Mucosa of stomach (tissue), 1 donor: ENCODE data around the gene COX8A.
A peak's percentile ranks its signal among the peaks of the same experiment; 100 is the strongest.

ENCODE experiments used
- H3K27me3 ChIP-seq: one replicate; pipeline ENCODE4 v1.7.0; 2013; ENCODE audit warnings: mild to moderate bottlenecking, low read length; ENCODE audit not compliant: control insufficient read depth, insufficient read depth
- H3K36me3 ChIP-seq: one replicate; pipeline ENCODE4 v1.7.0; 2013; ENCODE audit warnings: low read length; ENCODE audit not compliant: control insufficient read depth, insufficient read depth
- H3K4me1 ChIP-seq: one replicate; pipeline ENCODE4 v1.7.0; 2013; ENCODE audit warnings: mild to moderate bottlenecking, low read length; ENCODE audit not compliant: control insufficient read depth, insufficient read depth
- H3K4me3 ChIP-seq: one replicate; pipeline ENCODE4 v1.7.0; 2013; ENCODE audit warnings: low read length
- H3K9ac ChIP-seq: one replicate; pipeline ENCODE4 v1.7.0; 2013; ENCODE audit warnings: mild to moderate bottlenecking, low read length, moderate library complexity
- H3K9me3 ChIP-seq: one replicate; pipeline ENCODE4 v1.7.0; 2013; ENCODE audit warnings: mild to moderate bottlenecking, low read length, moderate library complexity; ENCODE audit not compliant: control insufficient read depth
- donor health status: Pancreatic carcinoma.

The COX8A gene

DNA sequence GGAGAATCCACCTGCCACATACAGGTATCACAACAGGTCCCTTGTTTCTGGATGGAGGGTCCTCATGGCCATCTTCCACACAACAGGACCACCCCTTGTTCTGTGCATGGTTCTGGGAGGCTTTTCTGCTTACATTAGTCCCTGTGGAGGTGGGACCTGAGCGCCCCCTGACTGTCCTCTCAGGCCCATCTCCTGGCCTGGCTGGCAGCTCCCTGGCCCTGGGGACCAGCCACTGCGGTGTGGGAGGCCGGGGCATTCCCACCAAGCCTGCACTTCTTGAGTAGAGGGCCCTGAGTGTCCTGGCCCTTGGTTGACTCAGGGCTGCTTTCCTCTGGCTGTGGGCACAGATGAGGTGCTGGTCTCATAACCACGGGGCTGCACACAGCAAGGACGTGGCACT is 5.0 kb downstream of the COX8A start:
- Histone ChIP-seq H3K27me3 (no peaks in the 10 kb centered on the region), H3K36me3 (no peaks in the 10 kb centered on the region), H3K9ac (peak overlapping the region; percentile 3), H3K9me3 (no peaks in the 10 kb centered on the region), H3K4me1 (peaks cover 26% of the 10 kb centered on the region), H3K4me3 (no peak overlapping the region)

DNA sequence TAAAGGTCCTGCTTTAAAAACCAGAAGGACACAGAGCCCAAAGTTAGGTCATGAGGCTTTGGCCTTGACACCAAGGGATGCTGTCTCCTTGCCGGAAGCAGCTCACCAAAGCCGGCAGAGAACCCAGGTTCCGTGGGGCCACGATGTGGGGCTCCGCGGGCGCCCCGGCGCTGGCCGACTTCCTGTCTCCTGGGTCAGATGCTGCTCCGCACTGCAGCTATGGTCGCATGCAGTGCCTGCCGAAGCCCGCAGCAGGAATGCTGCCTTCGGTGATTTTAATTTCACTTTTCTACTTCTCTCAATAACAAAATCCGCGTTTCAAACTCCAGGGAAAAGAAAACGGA is 11.4 kb downstream of the COX8A start:
- Histone ChIP-seq H3K9ac (peak overlapping the region; percentile 87), H3K9me3 (no peaks in the 10 kb centered on the region)

DNA sequence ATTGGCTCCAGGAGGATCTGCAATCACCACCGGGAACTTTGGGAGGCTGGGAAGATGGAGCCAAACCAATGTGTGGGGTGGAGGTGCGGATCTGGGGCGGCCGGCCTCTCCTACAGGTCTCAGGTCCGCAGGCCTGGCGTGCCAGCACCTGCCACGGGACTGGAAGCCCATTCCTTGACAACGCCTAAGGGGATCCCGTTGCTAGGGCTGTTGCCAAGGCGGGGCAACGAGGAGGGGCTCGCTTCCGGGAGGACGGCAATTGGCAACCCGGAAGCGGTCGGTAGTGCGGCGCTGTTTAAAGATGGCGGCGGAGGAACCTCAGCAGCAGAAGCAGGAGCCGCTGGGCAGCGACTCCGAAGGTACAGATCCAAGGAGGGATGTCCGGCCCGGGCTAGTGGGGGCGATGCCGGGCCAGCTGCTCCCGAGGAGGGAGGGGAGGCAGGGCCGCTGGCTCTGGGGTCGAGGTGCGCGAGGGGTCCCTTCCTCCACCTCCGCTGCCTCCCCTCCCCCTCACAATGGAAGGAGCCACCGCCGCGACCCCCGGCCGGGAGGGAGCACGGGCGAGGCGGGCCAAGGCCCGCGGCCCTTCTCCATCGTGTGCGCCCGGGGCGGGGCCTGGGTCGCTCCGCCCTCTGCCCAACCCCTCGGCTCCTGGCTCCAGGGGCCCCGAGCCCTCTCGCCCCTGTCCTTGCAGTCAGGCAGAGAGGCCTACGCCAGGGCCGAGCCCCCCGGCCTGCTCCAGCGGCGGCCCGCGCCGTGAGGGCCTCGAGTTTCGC is 11.9 kb downstream of the COX8A start, which contains the start of gene OTUB1:
OTUB1 (plus strand) TSS at position 283 of the 776 bp plus-strand sequence; CDS start at position 302, 19 bp downstream.
- H3K9me3 ChIP-seq: no peaks in the 10 kb centered on the region
- peak within 1 kb of the TSS; percentile 65 for H3K4me3 ChIP-seq
- peak within 1 kb of the TSS; percentile 87 for H3K9ac ChIP-seq
- peaks cover 11% of the 10 kb centered on the region for H3K4me1 ChIP-seq
- no peaks in the 10 kb centered on the region for H3K27me3 ChIP-seq
- H3K36me3 ChIP-seq: no peaks in the 10 kb centered on the region

More for the DNA sequence above, 11.4 kb downstream of the COX8A start:
- Histone ChIP-seq H3K36me3 (no peaks in the 10 kb centered on the region), H3K4me1 (peaks cover 11% of the 10 kb centered on the region), H3K27me3 (no peaks in the 10 kb centered on the region), H3K4me3 (peak overlapping the region; percentile 65)

DNA sequence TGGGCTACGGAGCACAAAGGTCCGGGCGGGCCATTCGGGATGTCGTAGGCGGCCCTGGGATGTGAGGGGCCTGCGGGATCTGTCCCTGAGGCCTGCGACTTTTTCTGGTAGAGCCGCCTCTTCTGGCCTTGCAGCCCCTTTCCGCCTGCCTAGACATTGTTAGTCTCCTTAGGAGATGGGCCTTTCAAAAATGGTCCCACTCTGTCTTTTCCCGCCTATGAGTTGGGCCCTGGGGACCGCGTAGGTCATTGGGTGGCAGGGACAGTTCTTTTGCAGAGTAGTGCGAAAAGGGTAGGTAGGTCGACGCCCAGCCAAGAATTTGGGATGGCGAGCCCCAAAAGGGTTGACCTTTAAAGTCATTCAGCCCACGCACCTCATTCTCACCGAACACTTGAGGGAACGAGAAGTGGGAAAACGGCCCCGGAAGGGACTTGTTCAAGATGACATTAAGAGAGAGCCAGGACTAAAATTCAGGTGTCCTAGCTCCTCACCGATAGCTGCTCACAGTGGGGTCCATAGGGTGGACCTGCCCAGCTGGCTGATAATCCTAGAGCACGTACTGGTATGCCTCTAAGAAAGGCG is 12.6 kb downstream of the COX8A start:
- Histone ChIP-seq H3K4me1 (peaks cover 11% of the 10 kb centered on the region), H3K27me3 (no peaks in the 10 kb centered on the region), H3K4me3 (peak overlapping the region; percentile 65), H3K9me3 (no peaks in the 10 kb centered on the region), H3K9ac (peak overlapping the region; percentile 87), H3K36me3 (no peaks in the 10 kb centered on the region)

DNA sequence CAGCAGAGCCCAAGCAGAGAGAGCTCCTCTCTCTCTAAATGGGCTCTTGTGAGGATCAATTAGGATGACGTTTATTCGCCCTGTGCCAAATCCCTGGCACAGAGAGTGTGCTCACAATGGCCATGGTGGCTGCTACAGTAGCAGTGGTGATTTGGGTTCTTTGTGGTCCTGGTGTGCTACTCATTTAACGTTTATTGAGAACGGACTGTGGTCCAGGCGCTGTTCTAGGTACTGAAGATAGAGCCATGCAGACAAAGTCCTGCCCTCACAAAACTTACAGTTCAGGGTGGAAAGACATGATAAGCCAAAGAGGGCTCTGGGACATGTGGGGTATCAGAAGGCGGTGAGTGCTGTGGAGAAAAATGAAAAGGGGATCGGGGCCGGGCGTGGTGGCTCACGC is 17.1 kb downstream of the COX8A start:
- Histone ChIP-seq H3K27me3 (no peaks in the 10 kb centered on the region), H3K9me3 (no peaks in the 10 kb centered on the region), H3K4me1 (peaks cover 6% of the 10 kb centered on the region), H3K36me3 (no peaks in the 10 kb centered on the region), H3K4me3 (no peak overlapping the region), H3K9ac (no peak overlapping the region)

DNA sequence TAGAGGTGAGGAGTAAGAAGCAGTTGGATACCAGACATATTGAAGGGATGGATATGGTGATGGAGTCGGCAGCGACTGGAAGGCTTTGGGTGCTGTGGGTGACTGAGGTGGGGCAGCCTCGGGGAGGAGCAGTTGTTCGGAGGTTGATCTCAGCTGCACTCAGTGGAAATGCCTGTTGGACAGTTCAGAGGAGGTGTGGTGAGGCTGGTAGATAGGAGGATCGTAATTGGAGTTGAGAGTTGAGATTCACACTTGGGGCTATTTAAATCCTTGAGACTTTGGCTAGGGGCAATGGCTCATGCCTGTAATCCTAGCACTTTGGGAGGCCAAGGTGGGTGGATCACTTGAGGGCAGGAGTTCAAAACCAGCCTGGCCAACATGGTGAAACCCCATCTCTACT is 18.7 kb downstream of the COX8A start:
- Histone ChIP-seq H3K27me3 (no peaks in the 10 kb centered on the region), H3K36me3 (no peaks in the 10 kb centered on the region), H3K4me1 (no peaks in the 10 kb centered on the region), H3K9ac (no peak overlapping the region), H3K4me3 (no peak overlapping the region), H3K9me3 (no peaks in the 10 kb centered on the region)

DNA sequence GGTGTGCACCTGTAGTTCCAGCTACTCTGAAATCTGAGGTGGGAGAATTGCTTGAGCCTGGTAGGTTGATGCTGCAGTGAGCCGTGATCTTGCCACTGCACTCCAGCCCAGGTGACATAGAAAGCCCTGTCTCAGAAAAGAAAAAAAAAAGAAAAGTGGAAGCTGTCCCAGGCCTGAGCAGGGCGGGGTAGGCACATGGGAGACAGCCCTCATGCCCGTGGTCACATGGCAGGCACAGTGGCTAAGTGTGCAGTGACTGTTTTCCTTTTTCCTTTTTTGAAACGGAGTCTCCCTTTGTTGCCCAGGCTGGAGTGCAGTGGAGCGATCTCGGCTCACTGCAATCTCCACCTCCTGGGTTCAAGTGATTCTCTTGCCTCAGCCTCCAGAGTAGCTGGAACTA is 19.6 kb downstream of the COX8A start:
- Histone ChIP-seq H3K9ac (no peak overlapping the region), H3K27me3 (no peaks in the 10 kb centered on the region), H3K9me3 (no peaks in the 10 kb centered on the region), H3K36me3 (no peaks in the 10 kb centered on the region), H3K4me1 (peaks cover 2% of the 10 kb centered on the region), H3K4me3 (no peak overlapping the region)

DNA sequence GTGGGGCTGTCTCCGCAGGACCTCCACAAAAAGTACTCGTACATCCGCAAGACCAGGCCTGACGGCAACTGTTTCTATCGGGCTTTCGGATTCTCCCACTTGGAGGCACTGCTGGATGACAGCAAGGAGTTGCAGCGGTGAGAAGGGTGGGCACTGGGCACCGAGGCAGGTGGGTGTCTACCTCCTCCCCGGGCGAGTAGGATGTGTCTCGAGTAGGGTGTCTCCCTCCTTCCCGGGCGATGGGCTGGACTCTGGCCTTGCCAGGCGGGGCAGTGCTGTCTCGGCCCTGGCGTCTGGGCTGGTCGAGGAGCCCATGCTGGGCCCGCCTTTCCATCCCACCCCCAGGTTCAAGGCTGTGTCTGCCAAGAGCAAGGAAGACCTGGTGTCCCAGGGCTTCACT is 22.1 kb downstream of the COX8A start:
- peaks cover 10% of the 10 kb centered on the region for H3K27me3 ChIP-seq
- H3K36me3 ChIP-seq: no peaks in the 10 kb centered on the region
- no peak overlapping the region for H3K4me3 ChIP-seq
- H3K9me3 ChIP-seq: no peaks in the 10 kb centered on the region
- H3K4me1 ChIP-seq: peaks cover 20% of the 10 kb centered on the region
- no peak overlapping the region for H3K9ac ChIP-seq

DNA sequence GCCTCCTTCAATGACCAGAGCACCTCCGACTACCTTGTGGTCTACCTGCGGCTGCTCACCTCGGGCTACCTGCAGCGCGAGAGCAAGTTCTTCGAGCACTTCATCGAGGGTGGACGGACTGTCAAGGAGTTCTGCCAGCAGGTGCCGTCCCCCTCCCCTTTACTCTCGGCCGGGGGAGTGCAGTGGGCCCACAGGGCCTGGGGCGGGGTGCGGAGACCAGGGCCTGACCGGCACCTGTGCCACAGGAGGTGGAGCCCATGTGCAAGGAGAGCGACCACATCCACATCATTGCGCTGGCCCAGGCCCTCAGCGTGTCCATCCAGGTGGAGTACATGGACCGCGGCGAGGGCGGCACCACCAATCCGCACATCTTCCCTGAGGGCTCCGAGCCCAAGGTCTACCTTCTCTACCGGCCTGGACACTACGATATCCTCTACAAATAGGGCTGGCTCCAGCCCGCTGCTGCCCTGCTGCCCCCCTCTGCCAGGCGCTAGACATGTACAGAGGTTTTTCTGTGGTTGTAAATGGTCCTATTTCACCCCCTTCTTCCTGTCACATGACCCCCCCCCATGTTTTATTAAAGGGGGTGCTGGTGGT is 22.8 kb downstream of the COX8A start:
- no peak overlapping the region for H3K4me3 ChIP-seq
- H3K9me3 ChIP-seq: no peaks in the 10 kb centered on the region
- no peaks in the 10 kb centered on the region for H3K36me3 ChIP-seq
- no peak overlapping the region for H3K9ac ChIP-seq
- peaks cover 20% of the 10 kb centered on the region for H3K4me1 ChIP-seq
- peaks cover 10% of the 10 kb centered on the region for H3K27me3 ChIP-seq

DNA sequence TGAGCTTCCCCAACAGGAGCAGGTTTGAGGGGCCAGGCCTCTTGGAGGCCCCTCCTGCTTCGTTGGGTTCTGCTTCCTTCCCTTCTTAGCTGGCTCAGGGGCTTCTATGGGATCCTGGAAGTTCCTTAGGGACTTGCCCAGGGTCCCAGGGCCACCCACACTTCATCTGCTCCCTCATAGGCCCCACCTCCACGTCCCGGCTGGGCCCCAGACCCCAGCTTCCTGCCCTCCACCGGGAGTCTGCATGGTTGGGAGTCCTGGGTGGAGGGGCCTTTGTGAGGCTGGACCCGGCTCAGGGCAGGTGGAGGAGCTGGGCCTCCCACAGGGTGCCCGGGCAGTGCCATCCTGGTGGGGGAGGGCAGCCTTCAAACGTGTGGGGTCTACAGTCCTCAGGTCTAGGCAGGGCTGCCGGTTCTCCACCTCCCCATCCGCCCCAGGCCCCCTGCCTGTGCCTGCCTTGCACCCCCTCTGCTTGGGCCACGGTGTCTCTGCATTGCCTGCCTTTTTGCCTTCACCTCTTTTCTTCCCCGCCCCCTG is 23.4 kb downstream of the COX8A start:
- Histone ChIP-seq H3K9ac (no peak overlapping the region), H3K9me3 (no peaks in the 10 kb centered on the region), H3K36me3 (no peaks in the 10 kb centered on the region), H3K27me3 (peaks cover 10% of the 10 kb centered on the region), H3K4me3 (no peak overlapping the region), H3K4me1 (peaks cover 20% of the 10 kb centered on the region)

DNA sequence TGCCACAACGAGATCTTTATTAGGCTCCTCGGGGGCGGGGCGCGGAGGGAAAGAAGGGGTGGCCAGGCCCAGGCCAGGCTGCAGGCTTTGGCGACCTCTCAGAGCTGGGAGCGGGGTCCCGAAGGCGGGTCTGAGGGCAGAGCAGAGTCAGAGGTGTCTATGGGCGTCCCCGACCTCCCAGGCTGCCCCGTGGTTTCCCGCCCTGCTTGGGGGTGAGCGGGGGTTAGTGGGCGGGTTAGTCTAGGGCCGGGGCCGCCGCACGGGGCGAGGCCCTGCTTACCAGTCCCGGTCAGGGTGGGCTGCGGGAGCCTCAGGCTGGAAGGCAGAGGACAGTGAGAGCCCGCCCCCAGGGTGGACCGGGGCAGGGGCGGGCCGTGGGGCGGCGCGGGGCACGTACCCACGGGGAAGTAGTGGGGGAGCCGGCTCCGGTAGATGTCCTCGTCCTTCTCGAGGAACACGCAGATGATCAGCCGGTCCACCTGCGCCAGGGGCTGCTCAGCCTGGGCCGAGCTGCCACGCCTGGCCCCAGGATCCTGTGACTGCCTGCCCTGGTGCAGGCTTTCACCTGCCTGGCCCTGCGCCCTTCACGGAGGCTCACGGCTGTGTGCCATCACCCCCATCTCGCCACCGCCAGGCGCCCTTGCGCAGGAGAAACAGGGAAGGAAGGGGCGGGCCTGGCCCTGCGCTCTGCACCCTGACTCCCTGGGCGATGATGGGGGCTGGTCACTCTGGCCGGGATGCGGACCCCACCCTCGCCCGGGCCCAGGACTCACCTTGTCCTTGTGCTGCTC is 24.3 kb downstream of the COX8A start:
- H3K4me3 ChIP-seq: no peak overlapping the region
- H3K4me1 ChIP-seq: peaks cover 20% of the 10 kb centered on the region
- H3K9me3 ChIP-seq: no peaks in the 10 kb centered on the region
- H3K9ac ChIP-seq: no peak overlapping the region
- H3K27me3 ChIP-seq: peaks cover 10% of the 10 kb centered on the region
- no peaks in the 10 kb centered on the region for H3K36me3 ChIP-seq
